Measurements from ENCODE around the gene ZRSR2.

GRCh38 chrX:15785176-15785750, 5.0 kb upstream of the ZRSR2 start:
- TF ChIP-seq TAF1 (IDR thresholded peaks at IDR 0.05; ENCODE audit: control insufficient read depth, extremely low read depth, insufficient read depth, low read length, severe bottlenecking) (no peak), NFRKB (IDR thresholded peaks at IDR 0.05; ENCODE audit: low read depth) (no peak), ZNF583 (CRISPR knock-in tag; IDR thresholded peaks at IDR 0.05) (no peak), ZNF589 (CRISPR knock-in tag; IDR thresholded peaks at IDR 0.05; ENCODE audit: low read depth) (no peak)
